HG03097 (cell line): ENCODE data around the gene NPR3.

Experiments used
- ATAC-seq: cut with Tn5 transposase; IDR thresholded peaks from one replicate; pipeline ENCODE4 v1.9.1; 2021; ENCODE audit not compliant: unreplicated experiment, low FRiP score

NPR3 gene

GRCh38 chr5:32710550-32711361 lies at the start of gene NPR3:
NPR3 (plus strand) TSS chr5:32711321; CDS start chr5:32711777, 456 bp downstream.
- ATAC-seq, result no peak

GRCh38 chr5:32664523-32664922 lies 46.6 kb upstream of the NPR3 start:
- no peak for ATAC-seq

GRCh38 chr5:32668552-32668951 lies 42.6 kb upstream of the NPR3 start:
- no peak for ATAC-seq

- ATAC-seq, result no peak
Measured at GRCh38 chr5:32673272-32673671, 37.8 kb upstream of the NPR3 start.

GRCh38 chr5:32677023-32677422 lies 34.1 kb upstream of the NPR3 start:
- ATAC-seq, result no peak

GRCh38 chr5:32678472-32678871 lies 32.6 kb upstream of the NPR3 start:
- ATAC-seq, result no peak

GRCh38 chr5:32679218-32679617 lies 31.9 kb upstream of the NPR3 start:
- ATAC-seq, result no peak

GRCh38 chr5:32680183-32680582 lies 30.9 kb upstream of the NPR3 start:
- ATAC-seq, result no peak

- no peak for ATAC-seq
Measured at GRCh38 chr5:32683125-32683524, 28.0 kb upstream of the NPR3 start.

- no peak for ATAC-seq
Measured at GRCh38 chr5:32684260-32684659, 26.9 kb upstream of the NPR3 start.

- ATAC-seq, result no peak
Measured at GRCh38 chr5:32686799-32687498, 24.2 kb upstream of the NPR3 start.

- no peak for ATAC-seq
Measured at GRCh38 chr5:32687499-32687831, 23.7 kb upstream of the NPR3 start.

- ATAC-seq, result no peak
Measured at GRCh38 chr5:32690153-32690552, 21.0 kb upstream of the NPR3 start.

- no peak for ATAC-seq
Measured at GRCh38 chr5:32690666-32691065, 20.5 kb upstream of the NPR3 start.

- ATAC-seq, result no peak
Measured at GRCh38 chr5:32692036-32692746, 18.9 kb upstream of the NPR3 start.

GRCh38 chr5:32703957-32704356 lies 7.2 kb upstream of the NPR3 start:
- no peak for ATAC-seq

- ATAC-seq, result no peak
Measured at GRCh38 chr5:32707418-32707997, 3.6 kb upstream of the NPR3 start.

- no peak for ATAC-seq
Measured at GRCh38 chr5:32708949-32709348, 2.2 kb upstream of the NPR3 start.

- no peak for ATAC-seq
Measured at GRCh38 chr5:32709750-32710549, 1.2 kb upstream of the NPR3 start.

- no peak for ATAC-seq
Measured at GRCh38 chr5:32711362-32711680, 200 bp downstream of the NPR3 start.
